IMR-90 (cell line): ENCODE data around the gene PGRMC1. TPM values are rescaled to one million over a fixed set of nuclear protein-coding genes. Genes with fewer than 3 reads are reported as not detected.

Source experiments
- ATAC-seq: fragments of 200-7000 bp; cut with Tn5 transposase; 2 replicates; pipeline ENCODE4 v1.9.1; 2020; ENCODE audit warnings: low read depth, mild to moderate bottlenecking, moderate library complexity
- BruUV-seq: library from RNA; stranded (reverse); fragments of 400-500 nt; replicated peaks from 2 replicates; lab custom pipeline; 2021; lab: Mats Ljungman, UMichigan
- CTCF ChIA-PET: fragments of 300-600 bp; formaldehyde crosslinking; extraction: SDS; loops from one replicate; lab custom pipeline; 2021; ENCODE audit warnings: antibody characterized with exemption; lab: Yijun Ruan, JAX
- POLR2A ChIA-PET: fragments of 300-600 bp; sonication (Branson Sonifier 250); formaldehyde crosslinking; loops from one replicate; lab custom pipeline; 2022; ENCODE audit warnings: antibody characterized with exemption; ENCODE audit not compliant: unreplicated experiment; lab: Charles Lee
- DNase-seq: peaks from one replicate; pipeline ENCODE4 v3.0.0; 2013
- H2AFZ ChIP-seq: replicated peaks from 2 replicates; pipeline ENCODE3; 2013; ENCODE audit warnings: low read length, mild to moderate bottlenecking; ENCODE audit not compliant: poor library complexity
- H2AK5ac ChIP-seq: 2 replicates; pipeline ENCODE4 v1.6.1; 2013; ENCODE audit warnings: low read depth, low read length, inconsistent platforms
- H2AK9ac ChIP-seq: replicated peaks from 2 replicates; pipeline ENCODE3; 2013; ENCODE audit warnings: mild to moderate bottlenecking, low read depth, low read length, moderate library complexity; ENCODE audit not compliant: poor library complexity
- H2BK120ac ChIP-seq: 2 replicates; pipeline ENCODE4 v1.6.1; 2013; ENCODE audit warnings: low read depth, low read length, inconsistent platforms
- H2BK15ac ChIP-seq: 3 replicates; pipeline ENCODE4 v1.6.1; 2013; ENCODE audit warnings: low read depth, low read length, inconsistent platforms
- H2BK20ac ChIP-seq: 2 replicates; pipeline ENCODE4 v1.6.1; 2013; ENCODE audit warnings: low read depth, mild to moderate bottlenecking, inconsistent platforms, low read length, moderate library complexity
- H2BK5ac ChIP-seq: 2 replicates; pipeline ENCODE4 v1.6.1; 2013; ENCODE audit warnings: mild to moderate bottlenecking, low read depth, low read length, inconsistent platforms; ENCODE audit not compliant: poor library complexity, severe bottlenecking
- H3K14ac ChIP-seq: replicated peaks from 2 replicates; pipeline ENCODE4 v1.6.1; 2013; ENCODE audit warnings: low read depth, low read length, inconsistent platforms
- H3K18ac ChIP-seq: 2 replicates; pipeline ENCODE4 v1.6.1; 2013; ENCODE audit warnings: low read depth, low read length, control low read depth
- H3K23ac ChIP-seq: 2 replicates; pipeline ENCODE4 v1.6.1; 2013; ENCODE audit warnings: low read depth, low read length, inconsistent platforms
- H3K27ac ChIP-seq: 2 replicates; pipeline ENCODE4 v1.5.1; 2013; ENCODE audit warnings: mild to moderate bottlenecking, control low read depth, low read length; ENCODE audit not compliant: insufficient read depth
- H3K27me3 ChIP-seq: 2 replicates; pipeline ENCODE4 v1.6.1; 2013; ENCODE audit warnings: low read length; ENCODE audit not compliant: control insufficient read depth, insufficient read depth
- H3K36me3 ChIP-seq: 2 replicates; pipeline ENCODE4 v1.6.1; 2013; ENCODE audit warnings: low read length, mixed read lengths; ENCODE audit not compliant: control insufficient read depth, insufficient read depth
- H3K4ac ChIP-seq: 2 replicates; pipeline ENCODE4 v1.6.1; 2013; ENCODE audit warnings: low read depth, low read length, inconsistent platforms
- H3K4me1 ChIP-seq: 2 replicates; pipeline ENCODE4 v1.6.1; 2013; ENCODE audit warnings: low read length, mixed read lengths; ENCODE audit not compliant: control insufficient read depth, insufficient read depth
- H3K4me2 ChIP-seq: 2 replicates; pipeline ENCODE4 v1.6.1; 2013; ENCODE audit warnings: low read depth, mild to moderate bottlenecking, control low read depth, low read length, moderate library complexity
- H3K4me3 ChIP-seq: 2 replicates; pipeline ENCODE4 v1.5.1; 2013; ENCODE audit warnings: low read depth, mild to moderate bottlenecking, control low read depth, low read length, moderate library complexity; ENCODE audit not compliant: insufficient read depth
- H3K56ac ChIP-seq: 2 replicates; pipeline ENCODE4 v1.6.1; 2013; ENCODE audit warnings: low read length, inconsistent platforms; ENCODE audit not compliant: insufficient read depth; ENCODE audit errors: extremely low read depth
- H3K79me1 ChIP-seq, 2 experiments: 2 replicates each; pipeline ENCODE4 v1.6.1; 2013; ENCODE audit warnings: low read length in 2 of 2, inconsistent platforms in 1 of 2, low read depth in 1 of 2
- H3K9ac ChIP-seq: 2 replicates; pipeline ENCODE4 v1.6.1; 2013; ENCODE audit warnings: low read depth, low read length, control low read depth
- H3K9me1 ChIP-seq: 2 replicates; pipeline ENCODE4 v1.6.1; 2013; ENCODE audit warnings: low read length, inconsistent platforms; ENCODE audit not compliant: insufficient read depth
- H3K9me3 ChIP-seq: 2 replicates; pipeline ENCODE4 v1.6.1; 2013; ENCODE audit warnings: low read length; ENCODE audit not compliant: control insufficient read depth, insufficient read depth
- H4K20me1 ChIP-seq: 2 replicates; pipeline ENCODE4 v1.6.1; 2013; ENCODE audit warnings: low read length, inconsistent platforms; ENCODE audit not compliant: insufficient read depth
- H4K5ac ChIP-seq: 2 replicates; pipeline ENCODE4 v1.6.1; 2013; ENCODE audit warnings: mild to moderate bottlenecking, low read depth, low read length, control low read depth
- H4K8ac ChIP-seq, 2 experiments: 2 replicates each; pipeline ENCODE4 v1.6.1; 2013; ENCODE audit warnings: low read depth in 2 of 2, low read length in 2 of 2, control low read depth in 1 of 2, inconsistent platforms in 1 of 2
- H4K91ac ChIP-seq: 2 replicates; pipeline ENCODE4 v1.6.1; 2013; ENCODE audit warnings: low read depth, low read length, inconsistent platforms; ENCODE audit not compliant: insufficient read depth
- BHLHE40 ChIP-seq: fragments of 150-350 bp; IDR thresholded peaks from 2 replicates; pipeline ENCODE4 v1.6.1; 2016; ENCODE audit warnings: mild to moderate bottlenecking, low read depth, low read length
- CEBPB ChIP-seq: IDR thresholded peaks from 2 replicates; pipeline ENCODE4 v1.6.1; 2012; ENCODE audit warnings: low read depth, low read length, improper control_type of control experiment
- CHD1 ChIP-seq: IDR thresholded peaks from 2 replicates; pipeline ENCODE4 v1.6.1; 2012; ENCODE audit warnings: low read depth, low read length, improper control_type of control experiment
- FOS ChIP-seq: fragments of 150-350 bp; IDR thresholded peaks from 2 replicates; pipeline ENCODE4 v1.6.1; 2016; ENCODE audit warnings: low read depth, low read length
- MAFK ChIP-seq: IDR thresholded peaks from 2 replicates; pipeline ENCODE4 v1.6.1; 2012; ENCODE audit warnings: low read depth, low read length, improper control_type of control experiment
- MAZ ChIP-seq: IDR thresholded peaks from 2 replicates; pipeline ENCODE4 v1.6.1; 2012; ENCODE audit warnings: low read depth, mild to moderate bottlenecking, low read length, improper control_type of control experiment, moderate library complexity, borderline replicate concordance
- MXI1 ChIP-seq: IDR thresholded peaks from 2 replicates; pipeline ENCODE4 v1.6.1; 2012; ENCODE audit warnings: low read depth, mild to moderate bottlenecking, low read length, moderate library complexity, borderline replicate concordance
- NFE2L2 ChIP-seq: fragments of 150-350 bp; IDR thresholded peaks from 2 replicates; pipeline ENCODE4 v1.6.1; 2016; ENCODE audit warnings: low read depth, mild to moderate bottlenecking, low read length
- POLR2A ChIP-seq: IDR thresholded peaks from 2 replicates; pipeline ENCODE4 v1.6.1; 2012; ENCODE audit warnings: mild to moderate bottlenecking, low read depth, low read length
- RAD21 ChIP-seq: IDR thresholded peaks from 2 replicates; pipeline ENCODE4 v1.6.1; 2012; ENCODE audit warnings: low read length, improper control_type of control experiment
- RCOR1 ChIP-seq: IDR thresholded peaks from 2 replicates; pipeline ENCODE4 v1.6.1; 2012; ENCODE audit warnings: mild to moderate bottlenecking, low read length, improper control_type of control experiment; ENCODE audit not compliant: insufficient replicate concordance
- RFX5 ChIP-seq: IDR thresholded peaks from 2 replicates; pipeline ENCODE4 v1.8.0; 2012; ENCODE audit warnings: low read depth, mild to moderate bottlenecking, low read length, moderate library complexity
- SMC3 ChIP-seq: fragments of 150-350 bp; IDR thresholded peaks from 2 replicates; pipeline ENCODE4 v1.6.1; 2016; ENCODE audit warnings: low read depth, mild to moderate bottlenecking, antibody characterized with exemption, low read length, moderate library complexity
- WGBS, 2 experiments: methylation state at CpG; one replicate each; pipeline versions ENCODE4 v1.1.5 to v1.1.7; 2013; ENCODE audit warnings: missing lambda C conversion rate in 2 of 2; ENCODE audit not compliant: insufficient read length in 1 of 2; ENCODE audit errors: extremely low coverage in 2 of 2; 5-methylcytosine and 5-hydroxymethylcytosine counted together
- dilution Hi-C: fragments of 300-500 bp; cut with HindIII; formaldehyde crosslinking; loops from one replicate; pipeline ENCODE4 v1.14.3; 2018; ENCODE audit warnings: low sequenced_read_pairs; ENCODE audit not compliant: unreplicated experiment
- in situ Hi-C: fragments of 300-500 bp; cut with MboI; formaldehyde crosslinking; loops from 3 replicates; pipeline ENCODE4 v1.14.3; 2019; ENCODE audit warnings: low sequenced_read_pairs, inconsistent platforms, mixed read lengths
- intact Hi-C: fragments of 100-400 bp; cut with micrococcal nuclease; formaldehyde crosslinking; loops from 2 replicates; pipeline ENCODE4 v1.10.0; 2022
- polyA plus RNA-seq, 3 experiments: library from polyadenylated mRNA; depleted of rRNA; stranded (reverse); fragments of >200 nt; gene quantifications; 2 replicates each; pipeline ENCODE4 v1.2.3, GENCODE V29; 2012; ENCODE audit warnings: low replicate concordance in 1 of 3
- total RNA-seq: library from RNA; depleted of rRNA; stranded (reverse); fragments of >200 nt; gene quantifications from 2 replicates; pipeline ENCODE4 v1.2.3, GENCODE V29; 2012
- TF ChIP-seq, protein P1 (sequence below): fragments of 150-350 bp; IDR thresholded peaks from 2 replicates; pipeline ENCODE4 v1.6.1; 2016; ENCODE audit warnings: low read depth, mild to moderate bottlenecking, low read length, moderate library complexity, borderline replicate concordance
- TF ChIP-seq, protein P2 (sequence below): fragments of 150-350 bp; IDR thresholded peaks from 2 replicates; pipeline ENCODE4 v1.6.1; 2017; ENCODE audit warnings: mild to moderate bottlenecking, antibody characterized with exemption, low read length, low read depth
- TF ChIP-seq, protein P3 (sequence below): conservative IDR thresholded peaks from 2 replicates; pipeline ENCODE4 v1.5.1; 2012; ENCODE audit warnings: mild to moderate bottlenecking, low read depth, low read length, improper control_type of control experiment

The PGRMC1 gene
- total and polyA plus RNA-seq, 2 of the 4 experiments (the other 2 are of a cell fraction): 58.5 to 75.3 TPM

DNA sequence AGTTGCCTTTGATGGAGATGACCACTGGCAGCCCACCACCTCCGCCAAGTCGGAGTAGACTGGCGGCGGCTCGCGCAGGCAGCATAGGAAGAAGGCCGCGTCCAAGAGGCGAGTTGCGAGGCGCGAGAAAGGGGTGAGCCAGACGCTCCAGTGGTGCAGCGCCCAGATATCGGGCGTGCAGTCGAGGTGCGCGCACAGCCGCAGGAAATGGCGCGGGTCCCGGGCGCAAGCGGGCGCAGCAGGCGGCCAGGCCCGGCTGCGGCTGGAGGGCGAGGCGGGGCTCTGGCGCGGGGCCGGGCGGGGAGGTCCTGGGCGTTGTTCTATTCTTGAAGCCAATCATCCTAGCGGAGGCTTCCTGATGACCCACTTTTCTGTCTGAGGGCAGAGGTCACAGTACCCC is 13.2 kb upstream of the PGRMC1 start:
- no peak overlapping the region for H2BK5ac ChIP-seq
- no peak overlapping the region for H3K9ac ChIP-seq
- H3K4me2 ChIP-seq: no peak overlapping the region
- no peak for TF ChIP-seq BHLHE40
- TF ChIP-seq FOS: no peak
- no peak for TF ChIP-seq RCOR1
- no peak for TF ChIP-seq MAFK
- TF ChIP-seq RAD21: no peak
- no peak for TF ChIP-seq RFX5
- TF ChIP-seq MAZ: no peak
- no peak for TF ChIP-seq POLR2A
- no peak for TF ChIP-seq CHD1
- TF ChIP-seq, protein P1, sequence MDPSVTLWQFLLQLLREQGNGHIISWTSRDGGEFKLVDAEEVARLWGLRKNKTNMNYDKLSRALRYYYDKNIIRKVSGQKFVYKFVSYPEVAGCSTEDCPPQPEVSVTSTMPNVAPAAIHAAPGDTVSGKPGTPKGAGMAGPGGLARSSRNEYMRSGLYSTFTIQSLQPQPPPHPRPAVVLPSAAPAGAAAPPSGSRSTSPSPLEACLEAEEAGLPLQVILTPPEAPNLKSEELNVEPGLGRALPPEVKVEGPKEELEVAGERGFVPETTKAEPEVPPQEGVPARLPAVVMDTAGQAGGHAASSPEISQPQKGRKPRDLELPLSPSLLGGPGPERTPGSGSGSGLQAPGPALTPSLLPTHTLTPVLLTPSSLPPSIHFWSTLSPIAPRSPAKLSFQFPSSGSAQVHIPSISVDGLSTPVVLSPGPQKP: no peak
- TF ChIP-seq, protein P2, sequence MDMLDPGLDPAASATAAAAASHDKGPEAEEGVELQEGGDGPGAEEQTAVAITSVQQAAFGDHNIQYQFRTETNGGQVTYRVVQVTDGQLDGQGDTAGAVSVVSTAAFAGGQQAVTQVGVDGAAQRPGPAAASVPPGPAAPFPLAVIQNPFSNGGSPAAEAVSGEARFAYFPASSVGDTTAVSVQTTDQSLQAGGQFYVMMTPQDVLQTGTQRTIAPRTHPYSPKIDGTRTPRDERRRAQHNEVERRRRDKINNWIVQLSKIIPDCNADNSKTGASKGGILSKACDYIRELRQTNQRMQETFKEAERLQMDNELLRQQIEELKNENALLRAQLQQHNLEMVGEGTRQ: no peak
- TF ChIP-seq, protein P3, sequence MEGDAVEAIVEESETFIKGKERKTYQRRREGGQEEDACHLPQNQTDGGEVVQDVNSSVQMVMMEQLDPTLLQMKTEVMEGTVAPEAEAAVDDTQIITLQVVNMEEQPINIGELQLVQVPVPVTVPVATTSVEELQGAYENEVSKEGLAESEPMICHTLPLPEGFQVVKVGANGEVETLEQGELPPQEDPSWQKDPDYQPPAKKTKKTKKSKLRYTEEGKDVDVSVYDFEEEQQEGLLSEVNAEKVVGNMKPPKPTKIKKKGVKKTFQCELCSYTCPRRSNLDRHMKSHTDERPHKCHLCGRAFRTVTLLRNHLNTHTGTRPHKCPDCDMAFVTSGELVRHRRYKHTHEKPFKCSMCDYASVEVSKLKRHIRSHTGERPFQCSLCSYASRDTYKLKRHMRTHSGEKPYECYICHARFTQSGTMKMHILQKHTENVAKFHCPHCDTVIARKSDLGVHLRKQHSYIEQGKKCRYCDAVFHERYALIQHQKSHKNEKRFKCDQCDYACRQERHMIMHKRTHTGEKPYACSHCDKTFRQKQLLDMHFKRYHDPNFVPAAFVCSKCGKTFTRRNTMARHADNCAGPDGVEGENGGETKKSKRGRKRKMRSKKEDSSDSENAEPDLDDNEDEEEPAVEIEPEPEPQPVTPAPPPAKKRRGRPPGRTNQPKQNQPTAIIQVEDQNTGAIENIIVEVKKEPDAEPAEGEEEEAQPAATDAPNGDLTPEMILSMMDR: no peak
- no peak for TF ChIP-seq MXI1
- TF ChIP-seq CEBPB: no peak
- TF ChIP-seq NFE2L2: no peak
- no peak for TF ChIP-seq SMC3
- no peak overlapping the region for H3K27ac ChIP-seq
- H3K4me1 ChIP-seq: no peaks in the 10 kb centered on the region
- H4K91ac ChIP-seq: no peak overlapping the region
- H3K9me3 ChIP-seq: no peaks in the 10 kb centered on the region
- 75% methylated on average over 2 of the region's 37 CpGs; no CpG with 5 or more reads in 1 of the 2 experiments for WGBS, 2 experiments
- H3K23ac ChIP-seq: no peak overlapping the region
- no peak overlapping the region for H3K18ac ChIP-seq
- BruUV-seq: no TSS peak
- no peak overlapping the region for H2BK120ac ChIP-seq
- ChIA-PET CTCF (no interaction called here), POLR2A (no interaction called here)
- H2BK15ac ChIP-seq: no peak overlapping the region
- H3K4me3 ChIP-seq: no peak overlapping the region
- no peak overlapping the region for H2AK5ac ChIP-seq
- H3K27me3 ChIP-seq: peaks cover 2% of the 10 kb centered on the region
- H4K8ac ChIP-seq: no peak overlapping the region
- no peaks in the 10 kb centered on the region for H3K36me3 ChIP-seq
- no peak overlapping the region for H2BK20ac ChIP-seq
- no peaks in the 10 kb centered on the region for H4K20me1 ChIP-seq
- intact Hi-C loops: no loop called here
- dilution Hi-C loops: no loop called here
- H3K56ac ChIP-seq: no peak overlapping the region
- in situ Hi-C loops: no loop called here
- no peaks in the 10 kb centered on the region for H3K9me1 ChIP-seq
- no peaks in the 10 kb centered on the region for H3K79me1 ChIP-seq
- H3K4ac ChIP-seq: no peak overlapping the region
- ATAC-seq (no peak), DNase-seq (no peak)
- H2AK9ac ChIP-seq: no peak overlapping the region
- no peak overlapping the region for H2AFZ ChIP-seq
- H3K14ac ChIP-seq: no peak overlapping the region
- H4K5ac ChIP-seq: no peak overlapping the region
